Measurements from ENCODE around the gene CHD1. TPM values are rescaled to one million over a fixed set of nuclear protein-coding genes. Genes with fewer than 3 reads are reported as not detected.

Gene CHD1
- total and polyA plus RNA-seq, 2 of the 13 experiments (the other 11 are each of a cell fraction or from before 2014, with no cell fraction given): 22.8 to 55.9 TPM

DNA sequence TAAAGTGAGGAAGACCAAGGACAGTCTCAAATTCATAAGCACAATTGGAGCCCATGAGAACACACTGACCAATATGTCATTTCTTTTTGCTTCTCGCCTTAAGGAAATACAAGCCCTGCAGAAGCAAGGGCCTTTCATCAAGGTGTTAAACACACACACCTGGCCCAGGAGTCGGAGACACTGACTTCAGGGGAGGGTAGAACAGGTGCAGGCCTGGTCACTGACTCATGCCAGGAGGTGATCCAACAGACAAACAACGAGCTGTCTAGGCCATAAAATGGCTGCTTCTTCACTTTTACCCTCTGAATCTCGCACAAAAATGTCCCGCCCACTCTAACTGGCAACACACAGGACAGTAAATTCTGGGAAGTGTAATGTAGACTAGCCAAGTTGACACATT lies 92.6 kb downstream of the CHD1 start (continued):
- TF ChIP-seq, protein P1, sequence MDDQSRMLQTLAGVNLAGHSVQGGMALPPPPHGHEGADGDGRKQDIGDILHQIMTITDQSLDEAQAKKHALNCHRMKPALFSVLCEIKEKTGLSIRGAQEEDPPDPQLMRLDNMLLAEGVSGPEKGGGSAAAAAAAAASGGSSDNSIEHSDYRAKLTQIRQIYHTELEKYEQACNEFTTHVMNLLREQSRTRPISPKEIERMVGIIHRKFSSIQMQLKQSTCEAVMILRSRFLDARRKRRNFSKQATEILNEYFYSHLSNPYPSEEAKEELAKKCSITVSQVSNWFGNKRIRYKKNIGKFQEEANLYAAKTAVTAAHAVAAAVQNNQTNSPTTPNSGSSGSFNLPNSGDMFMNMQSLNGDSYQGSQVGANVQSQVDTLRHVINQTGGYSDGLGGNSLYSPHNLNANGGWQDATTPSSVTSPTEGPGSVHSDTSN (CRISPR knock-in tag; IDR thresholded peaks at IDR 0.05; ENCODE audit: borderline replicate concordance): no peak
- no peak for TF ChIP-seq ZNF737 (CRISPR knock-in tag; IDR thresholded peaks at IDR 0.05; ENCODE audit: borderline replicate concordance)

DNA sequence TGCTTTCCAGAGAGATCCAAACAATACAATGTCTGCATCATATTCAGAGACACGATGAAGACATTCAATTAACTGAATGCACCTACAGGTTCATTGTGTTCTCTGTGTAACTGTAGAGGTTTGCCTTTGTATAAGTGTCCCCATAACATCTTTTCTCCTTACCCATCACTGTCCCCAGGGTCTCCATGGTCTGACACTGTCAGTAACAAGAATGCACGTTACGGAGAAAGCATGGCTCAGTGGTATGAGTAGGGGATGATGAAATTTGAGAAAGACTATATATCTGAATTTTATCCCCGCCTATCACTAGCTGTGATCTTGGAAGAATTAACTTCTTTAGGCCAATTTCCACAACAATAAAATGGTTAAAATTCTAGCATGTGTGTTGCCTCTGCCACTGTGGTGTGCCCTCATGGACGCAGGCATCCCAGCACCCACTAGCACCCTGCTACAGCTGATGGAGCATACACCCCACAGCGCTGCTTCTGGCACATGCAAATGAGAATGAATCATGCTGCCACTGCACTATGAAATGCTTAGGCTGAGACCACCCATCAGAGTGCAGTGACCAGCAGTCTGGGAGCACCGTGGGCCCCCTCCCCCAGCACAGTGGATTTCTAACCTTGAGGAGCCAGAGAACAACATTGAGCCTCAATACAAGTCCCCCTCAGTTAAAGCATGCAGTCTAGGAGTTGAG lies 101.1 kb downstream of the CHD1 start:
- TF ChIP-seq, protein P2, sequence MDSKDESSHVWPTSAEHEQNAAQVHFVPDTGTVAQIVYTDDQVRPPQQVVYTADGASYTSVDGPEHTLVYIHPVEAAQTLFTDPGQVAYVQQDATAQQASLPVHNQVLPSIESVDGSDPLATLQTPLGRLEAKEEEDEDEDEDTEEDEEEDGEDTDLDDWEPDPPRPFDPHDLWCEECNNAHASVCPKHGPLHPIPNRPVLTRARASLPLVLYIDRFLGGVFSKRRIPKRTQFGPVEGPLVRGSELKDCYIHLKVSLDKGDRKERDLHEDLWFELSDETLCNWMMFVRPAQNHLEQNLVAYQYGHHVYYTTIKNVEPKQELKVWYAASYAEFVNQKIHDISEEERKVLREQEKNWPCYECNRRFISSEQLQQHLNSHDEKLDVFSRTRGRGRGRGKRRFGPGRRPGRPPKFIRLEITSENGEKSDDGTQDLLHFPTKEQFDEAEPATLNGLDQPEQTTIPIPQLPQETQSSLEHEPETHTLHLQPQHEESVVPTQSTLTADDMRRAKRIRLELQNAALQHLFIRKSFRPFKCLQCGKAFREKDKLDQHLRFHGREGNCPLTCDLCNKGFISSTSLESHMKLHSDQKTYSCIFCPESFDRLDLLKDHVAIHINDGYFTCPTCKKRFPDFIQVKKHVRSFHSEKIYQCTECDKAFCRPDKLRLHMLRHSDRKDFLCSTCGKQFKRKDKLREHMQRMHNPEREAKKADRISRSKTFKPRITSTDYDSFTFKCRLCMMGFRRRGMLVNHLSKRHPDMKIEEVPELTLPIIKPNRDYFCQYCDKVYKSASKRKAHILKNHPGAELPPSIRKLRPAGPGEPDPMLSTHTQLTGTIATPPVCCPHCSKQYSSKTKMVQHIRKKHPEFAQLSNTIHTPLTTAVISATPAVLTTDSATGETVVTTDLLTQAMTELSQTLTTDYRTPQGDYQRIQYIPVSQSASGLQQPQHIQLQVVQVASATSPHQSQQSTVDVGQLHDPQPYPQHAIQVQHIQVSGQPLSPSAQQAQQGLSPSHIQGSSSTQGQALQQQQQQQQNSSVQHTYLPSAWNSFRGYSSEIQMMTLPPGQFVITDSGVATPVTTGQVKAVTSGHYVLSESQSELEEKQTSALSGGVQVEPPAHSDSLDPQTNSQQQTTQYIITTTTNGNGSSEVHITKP (CRISPR knock-in tag; IDR thresholded peaks at IDR 0.05; ENCODE audit: low read depth): no peak
- TF ChIP-seq ZNF546 (CRISPR knock-in tag; conservative IDR thresholded peaks at IDR 0.05) (no peak), ZNF75D (CRISPR knock-in tag; IDR thresholded peaks at IDR 0.05; ENCODE audit: borderline replicate concordance) (no peak), ARNTL (CRISPR knock-in tag; IDR thresholded peaks at IDR 0.05) (no peak), ZNF652 (CRISPR knock-in tag; IDR thresholded peaks at IDR 0.05; ENCODE audit: borderline replicate concordance, low read depth) (no peak), SP4 (CRISPR knock-in tag; IDR thresholded peaks at IDR 0.05) (no peak), ZFP82 (CRISPR knock-in tag; IDR thresholded peaks at IDR 0.05; ENCODE audit: borderline replicate concordance) (no peak)
- TF ChIP-seq, protein P3, sequence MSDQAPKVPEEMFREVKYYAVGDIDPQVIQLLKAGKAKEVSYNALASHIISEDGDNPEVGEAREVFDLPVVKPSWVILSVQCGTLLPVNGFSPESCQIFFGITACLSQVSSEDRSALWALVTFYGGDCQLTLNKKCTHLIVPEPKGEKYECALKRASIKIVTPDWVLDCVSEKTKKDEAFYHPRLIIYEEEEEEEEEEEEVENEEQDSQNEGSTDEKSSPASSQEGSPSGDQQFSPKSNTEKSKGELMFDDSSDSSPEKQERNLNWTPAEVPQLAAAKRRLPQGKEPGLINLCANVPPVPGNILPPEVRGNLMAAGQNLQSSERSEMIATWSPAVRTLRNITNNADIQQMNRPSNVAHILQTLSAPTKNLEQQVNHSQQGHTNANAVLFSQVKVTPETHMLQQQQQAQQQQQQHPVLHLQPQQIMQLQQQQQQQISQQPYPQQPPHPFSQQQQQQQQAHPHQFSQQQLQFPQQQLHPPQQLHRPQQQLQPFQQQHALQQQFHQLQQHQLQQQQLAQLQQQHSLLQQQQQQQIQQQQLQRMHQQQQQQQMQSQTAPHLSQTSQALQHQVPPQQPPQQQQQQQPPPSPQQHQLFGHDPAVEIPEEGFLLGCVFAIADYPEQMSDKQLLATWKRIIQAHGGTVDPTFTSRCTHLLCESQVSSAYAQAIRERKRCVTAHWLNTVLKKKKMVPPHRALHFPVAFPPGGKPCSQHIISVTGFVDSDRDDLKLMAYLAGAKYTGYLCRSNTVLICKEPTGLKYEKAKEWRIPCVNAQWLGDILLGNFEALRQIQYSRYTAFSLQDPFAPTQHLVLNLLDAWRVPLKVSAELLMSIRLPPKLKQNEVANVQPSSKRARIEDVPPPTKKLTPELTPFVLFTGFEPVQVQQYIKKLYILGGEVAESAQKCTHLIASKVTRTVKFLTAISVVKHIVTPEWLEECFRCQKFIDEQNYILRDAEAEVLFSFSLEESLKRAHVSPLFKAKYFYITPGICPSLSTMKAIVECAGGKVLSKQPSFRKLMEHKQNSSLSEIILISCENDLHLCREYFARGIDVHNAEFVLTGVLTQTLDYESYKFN (CRISPR knock-in tag; conservative IDR thresholded peaks at IDR 0.05): no peak
- Histone ChIP-seq H3K79me2 (ENCODE audit: insufficient read depth, low read length) (no peaks in the 10 kb centered on the region), H3K4me1 (ENCODE audit: insufficient read depth, low read length) (no peaks in the 10 kb centered on the region), H3K4me3 (replicated peaks in 1 of 3; ENCODE audit: insufficient read depth in 1 of 3, low read depth in 2 of 3, low read length in 3 of 3) (no peak overlapping the region), H4K20me1 (ENCODE audit: insufficient read depth, low read length) (no peaks in the 10 kb centered on the region), H3K36me3 (replicated peaks in 1 of 2; ENCODE audit: control insufficient read depth in 1 of 2, insufficient read depth in 2 of 2, low read length in 2 of 2) (no peaks in the 10 kb centered on the region), H3K9ac (ENCODE audit: insufficient read depth, low read depth, low read length) (no peak overlapping the region), H2AFZ (ENCODE audit: low read length) (no peak overlapping the region), H3K27ac (ENCODE audit: extremely low read length, insufficient read depth, low read length) (no peak overlapping the region), H3K27me3 (ENCODE audit: control insufficient read depth in 1 of 2, insufficient read depth in 2 of 2, low read length in 2 of 2) (no peaks in the 10 kb centered on the region; a peak in 1 of 5 replicates), H3K9me3 (ENCODE audit: low read length) (no peaks in the 10 kb centered on the region), H3K4me2 (ENCODE audit: low read depth, low read length) (no peak overlapping the region)
- BruUV-seq (replicated peaks): no TSS peak
- DNase-seq (ENCODE audit: low spot score) (no peak), ATAC-seq (no peak), FAIRE-seq (no peak)
- intact Hi-C loops (cut with micrococcal nuclease; ENCODE audit: unreplicated experiment) (loop anchor here (1.0 to 5.0 kb wide), 3 partner anchors 59 to 1530 kb away; no protein-coding TSS in a partner anchor), in situ Hi-C loops (cut with HindIII; ENCODE audit: extremely low pct_ligation_motif_present, low pct_unique_long_range_greater_than_20kb) (loop anchor here (25.0 kb wide), 1 partner anchor 1290 kb away; no protein-coding TSS in a partner anchor)
- 19% methylated on average over 6 of the region's 7 CpGs for WGBS (ENCODE audit: low lambda C conversion rate)
- ChIA-PET POLR2A (no interaction called here), CTCF (ENCODE audit: low intra/inter-chr PET ratio, low total read pairs) (no interaction called here)

Data from HepG2 (cell line).